Panc1 (cell line): ENCODE results near the gene TCEAL9.

ENCODE experiments used
- CTCF ChIP-seq: fragments of 450-650 bp; IDR thresholded peaks from 2 replicates; pipeline ENCODE4 v1.5.1; 2017; ENCODE audit warnings: mild to moderate bottlenecking
- POLR2AphosphoS5 ChIP-seq: IDR thresholded peaks from 2 replicates; pipeline ENCODE4 v1.6.1; 2012; ENCODE audit warnings: mild to moderate bottlenecking, low read depth, low read length, moderate library complexity
- REST ChIP-seq, 2 experiments: IDR thresholded peaks; 2 replicates each; pipeline ENCODE4 v1.6.1; 2011 to 2012; ENCODE audit warnings: low read depth in 2 of 2, control low read depth in 1 of 2, low read length in 1 of 2, mild to moderate bottlenecking in 1 of 2, moderate library complexity in 1 of 2; ENCODE audit not compliant: insufficient read depth in 1 of 2
- SIN3A ChIP-seq: IDR thresholded peaks from 2 replicates; pipeline ENCODE4 v1.6.1; 2012; ENCODE audit warnings: low read depth, mild to moderate bottlenecking, low read length, moderate library complexity, borderline replicate concordance; ENCODE audit not compliant: insufficient read depth
- TCF7L2 ChIP-seq: IDR thresholded peaks from 2 replicates; pipeline ENCODE4 v1.6.1; 2011; ENCODE audit warnings: mild to moderate bottlenecking, low read depth, low read length, inconsistent platforms

- TF ChIP-seq CTCF, result no peak
- TF ChIP-seq REST (IDR thresholded peaks at IDR 0.05; ENCODE audit: insufficient read depth in 1 of 2, low read depth in 2 of 2, low read length in 1 of 2), result no peak
- no peak for TF ChIP-seq POLR2AphosphoS5
- TF ChIP-seq TCF7L2, result no peak
- no peak for TF ChIP-seq SIN3A
Measured at GRCh38 chrX:103344606-103345005, 11.7 kb upstream of the TCEAL9 start.
